CD14-positive monocyte (primary cell): ENCODE data around the gene NELL1. TPM values are rescaled to one million over a fixed set of nuclear protein-coding genes. Genes with fewer than 3 reads are reported as not detected.

ENCODE experiments used
- DNase-seq, 3 donors: peaks; one replicate each; pipeline ENCODE4 v3.0.0-alpha.2; 2011 to 2022
- H2AFZ ChIP-seq: 2 replicates; pipeline ENCODE4 v1.6.0; 2012; ENCODE audit warnings: mild to moderate bottlenecking, low read depth, low read length, inconsistent platforms; ENCODE audit not compliant: insufficient read depth, poor library complexity, severe bottlenecking
- H3K27ac ChIP-seq, 2 donors: 1 replicate in 1 of 2; 2 replicates in 1 of 2; pipeline ENCODE4 v1.5.1; 2012 to 2013; ENCODE audit warnings: low read length in 2 of 2, control low read depth in 1 of 2, inconsistent platforms in 1 of 2, low read depth in 1 of 2, mild to moderate bottlenecking in 1 of 2
- H3K27me3 ChIP-seq, 2 donors: one replicate each; pipeline versions ENCODE4 v1.6.0 to v1.6.1; 2011 to 2013; ENCODE audit warnings: low read length in 2 of 2; ENCODE audit not compliant: control insufficient read depth in 2 of 2, insufficient read depth in 2 of 2
- H3K36me3 ChIP-seq, 2 donors: replicated peaks in 1 of 2; 1 replicate in 1 of 2; 2 replicates in 1 of 2; pipeline versions ENCODE4 v1.5.1 to v1.6.1; 2012 to 2013; ENCODE audit warnings: low read length in 2 of 2, control low read depth in 1 of 2, inconsistent platforms in 1 of 2, mild to moderate bottlenecking in 1 of 2; ENCODE audit not compliant: insufficient read depth in 2 of 2, control insufficient read depth in 1 of 2
- H3K4me1 ChIP-seq, 2 donors: 1 replicate in 1 of 2; 2 replicates in 1 of 2; pipeline versions ENCODE4 v1.5.1 to v1.6.1; 2012 to 2013; ENCODE audit warnings: low read length in 2 of 2, control low read depth in 1 of 2, inconsistent platforms in 1 of 2, mild to moderate bottlenecking in 1 of 2, moderate library complexity in 1 of 2; ENCODE audit not compliant: insufficient read depth in 2 of 2, control insufficient read depth in 1 of 2
- H3K4me2 ChIP-seq: replicated peaks from 2 replicates; pipeline ENCODE3; 2012; ENCODE audit warnings: low read length, moderate library complexity, mild to moderate bottlenecking; ENCODE audit not compliant: poor library complexity, severe bottlenecking; ENCODE audit errors: extremely low read depth
- H3K4me3 ChIP-seq, 3 experiments: fragments of 200-600 bp in 1 of 3; sonication (generic) in 1 of 3; replicated peaks in 1 of 3; 1 replicate in 2 of 3; 2 replicates in 1 of 3; pipeline ENCODE4 v1.5.1; 2011 to 2013; ENCODE audit warnings: low read length in 3 of 3, mild to moderate bottlenecking in 3 of 3, control low read depth in 2 of 3, low read depth in 2 of 3, inconsistent platforms in 1 of 3, moderate library complexity in 1 of 3
- H3K79me2 ChIP-seq: 2 replicates; pipeline ENCODE4 v1.6.0; 2012; ENCODE audit warnings: mild to moderate bottlenecking, control low read depth, inconsistent platforms, low read length, moderate library complexity; ENCODE audit not compliant: insufficient read depth
- H3K9ac ChIP-seq: 2 replicates; pipeline ENCODE4 v1.6.0; 2017; ENCODE audit warnings: low read length, mild to moderate bottlenecking; ENCODE audit not compliant: insufficient read depth, poor library complexity, severe bottlenecking
- H3K9me3 ChIP-seq, 2 donors: replicated peaks in 1 of 2; 1 replicate in 1 of 2; 2 replicates in 1 of 2; pipeline versions ENCODE4 v1.5.1 to v1.6.1; 2012 to 2013; ENCODE audit warnings: low read length in 2 of 2, control low read depth in 1 of 2; ENCODE audit not compliant: control insufficient read depth in 1 of 2, insufficient read depth in 1 of 2
- H4K20me1 ChIP-seq: 2 replicates; pipeline ENCODE4 v1.6.0; 2012; ENCODE audit warnings: mild to moderate bottlenecking, low read length, control low read depth, moderate library complexity; ENCODE audit not compliant: insufficient read depth
- H3K27ac Mint-ChIP-seq, 7 donors: one replicate each; pipeline ENCODE4 v1.8.0; 2020; ENCODE audit warnings: mild to moderate bottlenecking in 7 of 7, mixed read lengths in 7 of 7, moderate library complexity in 6 of 7, inconsistent platforms in 2 of 7
- H3K27me3 Mint-ChIP-seq, 3 donors: one replicate each; pipeline ENCODE4 v1.8.0; 2021 to 2022; ENCODE audit warnings: low read depth in 3 of 3, mild to moderate bottlenecking in 3 of 3, mixed read lengths in 3 of 3, moderate library complexity in 3 of 3, inconsistent platforms in 1 of 3
- H3K36me3 Mint-ChIP-seq, 2 donors: one replicate each; pipeline ENCODE4 v1.8.0; 2020; ENCODE audit warnings: mixed read lengths in 2 of 2, inconsistent platforms in 1 of 2, mild to moderate bottlenecking in 1 of 2
- H3K4me1 Mint-ChIP-seq: one replicate; pipeline ENCODE4 v1.8.0; 2020; ENCODE audit warnings: mild to moderate bottlenecking, mixed read lengths
- H3K4me3 Mint-ChIP-seq, 2 donors: one replicate each; pipeline ENCODE4 v1.8.0; 2020; ENCODE audit warnings: mild to moderate bottlenecking in 2 of 2, mixed read lengths in 2 of 2, moderate library complexity in 1 of 2
- H3K9me3 Mint-ChIP-seq, 7 donors: one replicate each; pipeline ENCODE4 v1.8.0; 2020 to 2022; ENCODE audit warnings: mixed read lengths in 7 of 7, mild to moderate bottlenecking in 6 of 7, moderate library complexity in 6 of 7, inconsistent platforms in 2 of 7
- CTCF ChIP-seq: fragments of 200-600 bp; IDR thresholded peaks from one replicate; pipeline ENCODE4 v1.8.0; 2022; ENCODE audit warnings: antibody characterized with exemption, mild to moderate bottlenecking
- WGBS: methylation state at CpG from one replicate; pipeline ENCODE4 v1.1.5; 2013; ENCODE audit warnings: missing lambda C conversion rate; ENCODE audit not compliant: insufficient coverage; 5-methylcytosine and 5-hydroxymethylcytosine counted together
- intact Hi-C, 2 donors: fragments of 100-400 bp; cut with micrococcal nuclease; formaldehyde crosslinking; loops; one replicate each; pipeline versions ENCODE4 v1.15.0 to v1.15.1; 2023
- polyA minus RNA-seq: library from RNA; depleted of rRNA, polyadenylated mRNA; stranded (reverse); fragments of >200 nt; gene quantifications from 2 replicates; pipeline ENCODE4 v1.2.3, GENCODE V29; 2012
- polyA plus RNA-seq, 3 donors: library from polyadenylated mRNA; depleted of rRNA in 1 of 3; unstranded in 2 of 3; stranded (reverse) in 1 of 3; fragments of 300-500 nt in 2 of 3; fragments of >200 nt in 1 of 3; fragmentation: Illumina TruSeq in 2 of 3; gene quantifications; 1 replicate in 2 of 3; 2 replicates in 1 of 3; pipeline ENCODE4 v1.2.3, GENCODE V29; 2012 to 2021
- total RNA-seq, 12 experiments: library from RNA in 1 of 12; stranded (reverse) in 1 of 12; fragments of 120-200 nt in 1 of 12; gene quantifications; one replicate each; pipeline ENCODE4 v1.2.4 and lab custom pipeline; 2013 to 2026; ENCODE audit warnings: mixed read lengths in 6 of 12, inconsistent platforms in 1 of 12

The NELL1 gene
- total RNA-seq (2013), result not detected
- not detected for polyA plus RNA-seq
- polyA minus RNA-seq, result not detected in 2 replicates
- 0 to 6.0 (median 0.08) reads per million in 11 experiments for total RNA-seq (lab: John Stamatoyannopoulos, UW)

GRCh38 chr11:20668844-20669819 is at the start of gene NELL1:
Gene NELL1 (plus strand): TSS chr11:20669586.
- H3K4me2 ChIP-seq, result no peak within 1 kb of the TSS
- Mint-ChIP-seq H3K36me3 (peaks cover 0 to 2% of the 10 kb centered on the region in 2 donors), H3K27me3 (peaks cover 50 to 78% (median 71%) of the 10 kb centered on the region in 3 donors), H3K4me1 (peaks cover 13% of the 10 kb centered on the region), H3K9me3 (peaks cover 0 to 15% (median 11%) of the 10 kb centered on the region in 7 donors), H3K4me3 (peak within 1 kb of the TSS in 1 of 2 donors; percentile 78), H3K27ac (no peak within 1 kb of the TSS)
- H3K79me2 ChIP-seq, result no peaks in the 10 kb centered on the region
- TF ChIP-seq CTCF, result no peak
- intact Hi-C loops, result no loop called here
- H3K4me1 ChIP-seq, result no peaks in the 10 kb centered on the region
- no peaks in the 10 kb centered on the region for H3K36me3 ChIP-seq
- WGBS, result 1% methylated on average over 88 of the region's 93 CpGs
- H2AFZ ChIP-seq, result no peak within 1 kb of the TSS
- peaks cover 7 to 14% of the 10 kb centered on the region in 2 donors for H3K9me3 ChIP-seq
- no peak for DNase-seq
- H3K27ac ChIP-seq, result no peak within 1 kb of the TSS
- H3K27me3 ChIP-seq, result peaks cover 53 to 69% of the 10 kb centered on the region in 2 donors
- no peak within 1 kb of the TSS for H3K4me3 ChIP-seq
- H3K9ac ChIP-seq, result no peak within 1 kb of the TSS
- H4K20me1 ChIP-seq, result no peaks in the 10 kb centered on the region

DNA sequence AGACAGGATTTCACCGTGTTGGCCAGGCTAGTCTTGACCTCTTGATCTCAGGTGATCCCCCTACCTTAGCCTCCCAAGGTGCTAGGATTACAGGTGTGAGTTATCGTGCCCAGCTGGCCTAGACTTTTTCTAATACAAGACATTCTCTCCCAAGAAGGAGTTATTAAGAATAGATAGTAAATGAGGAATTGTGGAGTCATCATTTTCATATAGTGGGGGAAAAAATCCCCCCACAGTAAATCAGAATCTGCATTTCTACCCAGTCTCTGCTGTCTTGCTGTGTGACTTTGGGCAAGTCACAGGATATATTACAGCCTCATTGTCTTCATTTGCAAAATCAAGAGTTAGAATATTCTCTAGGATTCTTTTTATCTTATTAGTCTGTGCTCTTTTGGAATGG is 48.4 kb upstream of the NELL1 start:
- peaks cover 22 to 36% (median 31%) of the 10 kb centered on the region in 3 donors for H3K27me3 Mint-ChIP-seq
- no peak for TF ChIP-seq CTCF
- no CpG with 5 or more reads among the region's 2 CpGs for WGBS
- peaks cover 0 to 2% (median 0%) of the 10 kb centered on the region in 7 donors for H3K9me3 Mint-ChIP-seq
- no peaks in the 10 kb centered on the region for H3K36me3 Mint-ChIP-seq
- no peak overlapping the region for H3K4me3 Mint-ChIP-seq
- intact Hi-C loops, result no loop called here
- Histone ChIP-seq H3K9me3 (no peaks in the 10 kb centered on the region), H3K9ac (no peak overlapping the region), H2AFZ (no peak overlapping the region), H3K36me3 (no peaks in the 10 kb centered on the region), H4K20me1 (no peaks in the 10 kb centered on the region), H3K4me3 (no peak overlapping the region), H3K27me3 (peaks cover 14 to 28% of the 10 kb centered on the region in 2 donors), H3K79me2 (no peaks in the 10 kb centered on the region), H3K27ac (no peak overlapping the region), H3K4me2 (no peak overlapping the region), H3K4me1 (no peaks in the 10 kb centered on the region)
- no peak overlapping the region for H3K27ac Mint-ChIP-seq
- peaks cover 5% of the 10 kb centered on the region for H3K4me1 Mint-ChIP-seq
- DNase-seq, result no peak
